Prostate gland (tissue), 2 donors: ENCODE results near the gene PPM1J.

Experiments used
- CTCF ChIP-seq, 4 experiments: fragments of 200-600 bp in 2 of 4; fragments of 450-650 bp in 2 of 4; sonication (generic) in 2 of 4; IDR thresholded peaks; 1 replicate in 3 of 4; 2 replicates in 1 of 4; pipeline ENCODE4 v1.5.1; 2016 to 2019; ENCODE audit warnings: antibody characterized with exemption in 4 of 4, mild to moderate bottlenecking in 2 of 4, moderate library complexity in 2 of 4
- POLR2A ChIP-seq: fragments of 450-650 bp; IDR thresholded peaks from one replicate; pipeline ENCODE4 v1.6.1; 2016; ENCODE audit warnings: antibody characterized with exemption, mild to moderate bottlenecking
- POLR2AphosphoS5 ChIP-seq: sonication (generic); formaldehyde crosslinking; IDR thresholded peaks from one replicate; pipeline ENCODE4 v1.6.1; 2017; ENCODE audit warnings: antibody characterized with exemption

- no peak for TF ChIP-seq CTCF (IDR thresholded peaks at IDR 0.05)
- TF ChIP-seq POLR2A, result no peak
- no peak for TF ChIP-seq POLR2AphosphoS5
Observed at GRCh38 chr1:112721966-112722524, 6.9 kb upstream of the PPM1J start.
